Endodermal cell (in vitro differentiated cells): ENCODE measurements around the gene SCPEP1. TPM values are rescaled to one million over a fixed set of nuclear protein-coding genes. Genes with fewer than 3 reads are reported as not detected.

Source experiments
- DNase-seq: peaks from one replicate; pipeline ENCODE4 v3.0.0-alpha.2; 2017
- H3K27ac ChIP-seq: 2 replicates; pipeline ENCODE4 v1.5.1; 2013; ENCODE audit warnings: mild to moderate bottlenecking, low read depth, low read length, moderate library complexity
- H3K27me3 ChIP-seq: 2 replicates; pipeline ENCODE4 v1.6.1; 2013; ENCODE audit warnings: mild to moderate bottlenecking, low read length, moderate library complexity; ENCODE audit not compliant: insufficient read depth, control insufficient read depth, poor library complexity, severe bottlenecking
- H3K36me3 ChIP-seq: 2 replicates; pipeline ENCODE4 v1.7.0; 2013; ENCODE audit warnings: mild to moderate bottlenecking, low read length, moderate library complexity; ENCODE audit not compliant: control insufficient read depth, insufficient read depth
- H3K4me1 ChIP-seq: one replicate; pipeline ENCODE4 v1.7.0; 2013; ENCODE audit warnings: low read length; ENCODE audit not compliant: control insufficient read depth, insufficient read depth
- H3K4me3 ChIP-seq: 2 replicates; pipeline ENCODE4 v1.5.1; 2013; ENCODE audit warnings: mild to moderate bottlenecking, low read length, moderate library complexity
- H3K9ac ChIP-seq: 2 replicates; pipeline ENCODE4 v1.6.1; 2013; ENCODE audit warnings: mild to moderate bottlenecking, low read length, moderate library complexity; ENCODE audit not compliant: poor library complexity, severe bottlenecking; ENCODE audit errors: extremely low read depth
- H3K9me3 ChIP-seq: 2 replicates; pipeline ENCODE4 v1.6.1; 2013; ENCODE audit warnings: mild to moderate bottlenecking, low read length, moderate library complexity; ENCODE audit not compliant: control insufficient read depth
- H3K27ac Mint-ChIP-seq: 2 replicates; pipeline ENCODE4 v1.8.0; 2020; ENCODE audit warnings: mixed read lengths
- H3K27me3 Mint-ChIP-seq: 2 replicates; pipeline ENCODE4 v1.8.0; 2021; ENCODE audit warnings: mild to moderate bottlenecking, mixed read lengths; ENCODE audit not compliant: insufficient read depth
- H3K36me3 Mint-ChIP-seq: 2 replicates; pipeline ENCODE4 v1.8.0; 2020; ENCODE audit warnings: low read depth, mixed read lengths
- H3K4me1 Mint-ChIP-seq: 2 replicates; pipeline ENCODE4 v1.8.0; 2020; ENCODE audit warnings: mixed read lengths
- H3K4me3 Mint-ChIP-seq: 2 replicates; pipeline ENCODE4 v1.8.0; 2020; ENCODE audit warnings: mild to moderate bottlenecking, moderate library complexity, mixed read lengths
- H3K9me3 Mint-ChIP-seq: 2 replicates; pipeline ENCODE4 v1.8.0; 2020; ENCODE audit warnings: mild to moderate bottlenecking, mixed read lengths
- WGBS, 2 experiments: methylation state at CpG; one replicate each; pipeline versions ENCODE4 v1.1.5 to v1.1.7; 2013; ENCODE audit warnings: missing lambda C conversion rate in 2 of 2, mixed read lengths in 1 of 2; ENCODE audit not compliant: insufficient coverage in 1 of 2, insufficient read length in 1 of 2; 5-methylcytosine and 5-hydroxymethylcytosine counted together
- total RNA-seq, 2 donors: library from RNA; stranded (reverse); fragmentation: NEBNext Ultra II Directional in 1 of 2; extraction: Animal tissue kit (Norgen Biotek cat#: 25700) in 1 of 2; gene quantifications; 2 replicates in 1 of 2; 3 replicates in 1 of 2; pipeline ENCODE4 v1.2.1, GENCODE V29; 2021
- TF ChIP-seq, protein P1 (sequence below): fragments of 200-600 bp; sonication (generic); conservative IDR thresholded peaks from 2 replicates; pipeline ENCODE4 v1.5.0; 2021; ENCODE audit warnings: antibody characterized with exemption, mild to moderate bottlenecking

Gene SCPEP1
- total RNA-seq, 2 donors from 2014 or later, result 28.5 to 30.8 TPM

- peaks cover 26% of the 10 kb centered on the region for H3K36me3 Mint-ChIP-seq
- no peaks in the 10 kb centered on the region for H3K4me1 Mint-ChIP-seq
- Histone ChIP-seq H3K9me3 (peaks cover 71% of the 10 kb centered on the region), H3K36me3 (peaks cover 7% of the 10 kb centered on the region), H3K4me3 (no peak overlapping the region), H3K9ac (no peak overlapping the region), H3K27ac (no peak overlapping the region), H3K4me1 (no peaks in the 10 kb centered on the region), H3K27me3 (no peaks in the 10 kb centered on the region)
- H3K9me3 Mint-ChIP-seq, result peaks cover 84% of the 10 kb centered on the region
- H3K27me3 Mint-ChIP-seq, result no peaks in the 10 kb centered on the region
- no peak overlapping the region for H3K27ac Mint-ChIP-seq
- TF ChIP-seq, protein P1, sequence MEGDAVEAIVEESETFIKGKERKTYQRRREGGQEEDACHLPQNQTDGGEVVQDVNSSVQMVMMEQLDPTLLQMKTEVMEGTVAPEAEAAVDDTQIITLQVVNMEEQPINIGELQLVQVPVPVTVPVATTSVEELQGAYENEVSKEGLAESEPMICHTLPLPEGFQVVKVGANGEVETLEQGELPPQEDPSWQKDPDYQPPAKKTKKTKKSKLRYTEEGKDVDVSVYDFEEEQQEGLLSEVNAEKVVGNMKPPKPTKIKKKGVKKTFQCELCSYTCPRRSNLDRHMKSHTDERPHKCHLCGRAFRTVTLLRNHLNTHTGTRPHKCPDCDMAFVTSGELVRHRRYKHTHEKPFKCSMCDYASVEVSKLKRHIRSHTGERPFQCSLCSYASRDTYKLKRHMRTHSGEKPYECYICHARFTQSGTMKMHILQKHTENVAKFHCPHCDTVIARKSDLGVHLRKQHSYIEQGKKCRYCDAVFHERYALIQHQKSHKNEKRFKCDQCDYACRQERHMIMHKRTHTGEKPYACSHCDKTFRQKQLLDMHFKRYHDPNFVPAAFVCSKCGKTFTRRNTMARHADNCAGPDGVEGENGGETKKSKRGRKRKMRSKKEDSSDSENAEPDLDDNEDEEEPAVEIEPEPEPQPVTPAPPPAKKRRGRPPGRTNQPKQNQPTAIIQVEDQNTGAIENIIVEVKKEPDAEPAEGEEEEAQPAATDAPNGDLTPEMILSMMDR, result no peak
- H3K4me3 Mint-ChIP-seq, result no peak overlapping the region
- DNase-seq, result no peak
Measured at GRCh38 chr17:56929362-56929969, 48.5 kb upstream of the SCPEP1 start.

DNA sequence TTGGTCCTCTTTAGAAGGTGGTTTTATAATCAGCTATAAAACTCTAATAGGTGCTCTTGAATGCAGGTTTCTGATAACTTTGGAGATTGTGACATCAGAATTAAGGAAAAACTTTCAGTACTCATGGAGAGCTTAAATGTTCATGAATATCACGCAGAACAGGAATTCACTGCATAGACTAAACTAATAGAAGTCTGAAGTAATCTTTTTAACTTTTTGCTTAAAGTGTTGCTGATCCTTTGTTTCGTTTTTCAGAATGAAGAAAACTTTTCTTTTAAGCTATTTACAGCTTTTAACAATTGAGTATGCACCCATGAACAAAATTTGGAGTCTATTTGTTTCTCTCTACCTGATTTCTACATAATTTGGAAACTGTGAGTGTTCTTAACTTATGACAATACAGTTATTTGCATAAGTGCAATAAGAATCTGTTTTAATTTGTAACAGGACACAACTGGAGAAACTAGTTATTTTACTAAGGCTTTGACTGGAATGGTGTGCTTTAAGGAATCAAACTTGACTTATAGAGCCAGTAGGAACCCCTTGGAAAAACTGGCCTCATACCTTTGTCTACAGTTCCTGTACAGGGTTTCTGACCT lies 47.1 kb upstream of the SCPEP1 start:
- Histone ChIP-seq H3K9ac (no peak overlapping the region), H3K4me1 (no peaks in the 10 kb centered on the region), H3K27ac (no peak overlapping the region), H3K9me3 (peaks cover 71% of the 10 kb centered on the region), H3K4me3 (peak overlapping the region; percentile 23), H3K36me3 (peaks cover 21% of the 10 kb centered on the region), H3K27me3 (no peaks in the 10 kb centered on the region)
- Mint-ChIP-seq H3K4me1 (no peaks in the 10 kb centered on the region), H3K27ac (no peak overlapping the region), H3K36me3 (peaks cover 35% of the 10 kb centered on the region), H3K9me3 (peaks cover 73% of the 10 kb centered on the region), H3K4me3 (no peak overlapping the region), H3K27me3 (no peaks in the 10 kb centered on the region)
- DNase-seq, result no peak
- 87 to 93% methylated on average over 2 of the region's 2 CpGs for WGBS, 2 experiments
- TF ChIP-seq, protein P1, result no peak

DNA sequence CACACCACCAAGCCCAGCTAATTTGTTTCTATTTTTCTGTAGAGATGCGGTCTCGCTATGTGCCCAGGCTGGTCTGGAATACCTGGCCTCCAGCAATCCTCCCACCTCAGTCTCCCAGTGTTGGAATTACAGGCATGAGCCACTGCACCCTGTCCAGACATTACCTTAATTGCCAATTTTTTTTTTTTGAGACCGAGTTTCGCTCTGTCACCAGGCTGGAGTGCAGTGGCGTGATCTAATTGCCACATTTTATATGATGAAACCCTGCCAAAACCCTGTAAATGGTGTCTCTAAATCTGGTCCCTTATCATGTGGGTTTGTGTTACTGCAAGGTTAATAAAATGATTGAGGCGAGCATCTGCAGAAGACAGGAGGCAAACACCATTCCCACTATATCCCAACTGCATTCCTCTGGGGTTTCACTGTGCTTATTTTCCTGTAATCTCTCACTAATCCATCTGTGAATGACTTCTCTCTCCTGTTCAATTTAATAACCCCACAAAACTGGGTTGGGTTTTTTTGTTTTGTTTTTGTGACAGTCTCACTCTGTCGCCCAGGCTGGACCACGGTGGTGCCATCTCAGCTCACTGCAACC lies 44.7 kb upstream of the SCPEP1 start:
- peaks cover 55% of the 10 kb centered on the region for H3K36me3 Mint-ChIP-seq
- H3K4me1 Mint-ChIP-seq, result no peaks in the 10 kb centered on the region
- DNase-seq, result no peak
- H3K36me3 ChIP-seq, result peaks cover 42% of the 10 kb centered on the region
- peaks cover 54% of the 10 kb centered on the region for H3K9me3 ChIP-seq
- H3K4me3 ChIP-seq, result no peak overlapping the region
- H3K4me1 ChIP-seq, result no peaks in the 10 kb centered on the region
- no peak overlapping the region for H3K27ac ChIP-seq
- WGBS, 2 experiments, result 93 to 95% methylated on average over 5 to 8 of the region's 8 CpGs
- H3K27me3 ChIP-seq, result no peaks in the 10 kb centered on the region
- peaks cover 55% of the 10 kb centered on the region for H3K9me3 Mint-ChIP-seq
- no peak overlapping the region for H3K9ac ChIP-seq
- no peaks in the 10 kb centered on the region for H3K27me3 Mint-ChIP-seq
- TF ChIP-seq, protein P1, result no peak
- no peak overlapping the region for H3K4me3 Mint-ChIP-seq
- no peak overlapping the region for H3K27ac Mint-ChIP-seq
